ENCODE measurements around the gene AHCTF1. TPM values are rescaled to one million over a fixed set of nuclear protein-coding genes. Genes with fewer than 3 reads are reported as not detected.

The AHCTF1 gene
- total and polyA plus RNA-seq, 10 of the 15 experiments (the other 5 are each of a cell fraction or from before 2014, with no cell fraction given): 3.4 to 45.5 (median 17.8) TPM

DNA sequence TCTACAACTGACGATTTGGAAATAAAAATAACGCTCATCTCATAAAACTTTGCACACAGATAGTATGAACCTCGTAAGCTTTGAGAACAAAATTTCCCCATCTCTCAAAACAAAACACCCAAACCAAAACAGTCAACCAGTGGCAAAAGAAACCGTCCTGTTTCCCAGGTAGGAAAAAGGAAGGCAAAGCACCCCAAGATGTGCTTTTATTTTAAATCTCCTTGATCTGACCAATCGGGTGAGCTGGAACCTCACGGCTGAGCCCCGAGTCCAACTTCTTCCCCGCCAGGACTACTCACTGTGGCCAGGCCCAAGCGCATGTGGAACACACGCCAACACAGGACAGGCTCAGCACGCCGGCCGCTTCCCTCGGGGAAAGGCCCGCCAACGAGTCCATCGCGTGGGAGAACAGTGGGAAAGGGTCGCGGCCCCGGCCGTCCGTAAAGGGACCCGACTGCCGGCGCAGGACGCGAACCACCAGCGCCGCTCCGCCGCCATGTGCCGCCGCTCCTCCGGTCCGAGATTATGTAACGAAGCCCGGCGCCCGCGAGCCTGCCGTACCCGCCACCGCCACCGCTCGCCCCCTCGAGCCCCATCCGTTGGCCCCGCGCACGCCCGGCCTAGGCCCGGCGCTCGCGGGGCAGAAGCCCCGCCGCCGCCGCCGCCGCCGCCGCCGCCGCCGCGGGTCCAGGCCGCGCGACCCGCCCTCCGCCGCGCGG, 759 bp downstream of the AHCTF1 start:
- no TSS peak for BruUV-seq (replicated peaks)
- TF ChIP-seq, protein P1, sequence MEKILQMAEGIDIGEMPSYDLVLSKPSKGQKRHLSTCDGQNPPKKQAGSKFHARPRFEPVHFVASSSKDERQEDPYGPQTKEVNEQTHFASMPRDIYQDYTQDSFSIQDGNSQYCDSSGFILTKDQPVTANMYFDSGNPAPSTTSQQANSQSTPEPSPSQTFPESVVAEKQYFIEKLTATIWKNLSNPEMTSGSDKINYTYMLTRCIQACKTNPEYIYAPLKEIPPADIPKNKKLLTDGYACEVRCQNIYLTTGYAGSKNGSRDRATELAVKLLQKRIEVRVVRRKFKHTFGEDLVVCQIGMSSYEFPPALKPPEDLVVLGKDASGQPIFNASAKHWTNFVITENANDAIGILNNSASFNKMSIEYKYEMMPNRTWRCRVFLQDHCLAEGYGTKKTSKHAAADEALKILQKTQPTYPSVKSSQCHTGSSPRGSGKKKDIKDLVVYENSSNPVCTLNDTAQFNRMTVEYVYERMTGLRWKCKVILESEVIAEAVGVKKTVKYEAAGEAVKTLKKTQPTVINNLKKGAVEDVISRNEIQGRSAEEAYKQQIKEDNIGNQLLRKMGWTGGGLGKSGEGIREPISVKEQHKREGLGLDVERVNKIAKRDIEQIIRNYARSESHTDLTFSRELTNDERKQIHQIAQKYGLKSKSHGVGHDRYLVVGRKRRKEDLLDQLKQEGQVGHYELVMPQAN (conservative IDR thresholded peaks at IDR 0.05): peak; percentile 61
- TF ChIP-seq IKZF1 (conservative IDR thresholded peaks at IDR 0.05) (peak; percentile 26; the same call in 1 of the 2 replicates), RELB (IDR thresholded peaks at IDR 0.05; ENCODE audit: low read depth) (0 out of 2 replicates have a peak, but pooled peaks have one; percentile 24), MXI1 (IDR thresholded peaks at IDR 0.05; ENCODE audit: low read depth, low read length) (peak; percentile 78), NBN (IDR thresholded peaks at IDR 0.05) (no peak), GATAD2B (conservative IDR thresholded peaks at IDR 0.05; ENCODE audit: low read depth) (peak; percentile 31; the same call in 1 of the 2 replicates), EED (IDR thresholded peaks at IDR 0.05; ENCODE audit: low read depth) (peak; percentile 22; the same call in 1 of the 2 replicates), RCOR1 (conservative IDR thresholded peaks at IDR 0.05; ENCODE audit: low read depth, low read length) (no peak), HCFC1 (IDR thresholded peaks at IDR 0.05; ENCODE audit: low read length) (no peak), CEBPB (IDR thresholded peaks at IDR 0.05; ENCODE audit: borderline replicate concordance in 1 of 2, low read depth in 2 of 2, low read length in 2 of 2) (no peak), IKZF2 (IDR thresholded peaks at IDR 0.05) (peak; percentile 15 to 34; a peak in 2 of 4 replicates), TARDBP (IDR thresholded peaks at IDR 0.05; ENCODE audit: borderline replicate concordance) (no peak), CBX5 (IDR thresholded peaks at IDR 0.05; ENCODE audit: low read depth) (0 out of 2 replicates have a peak, but pooled peaks have one; percentile 26), PML (IDR thresholded peaks at IDR 0.05; ENCODE audit: low read length) (no peak), FOXK2 (IDR thresholded peaks at IDR 0.05) (no peak), CREB1 (IDR thresholded peaks at IDR 0.05; ENCODE audit: low read depth) (0 out of 2 replicates have a peak, but pooled peaks have one; percentile 10)
- TF ChIP-seq, protein P2, sequence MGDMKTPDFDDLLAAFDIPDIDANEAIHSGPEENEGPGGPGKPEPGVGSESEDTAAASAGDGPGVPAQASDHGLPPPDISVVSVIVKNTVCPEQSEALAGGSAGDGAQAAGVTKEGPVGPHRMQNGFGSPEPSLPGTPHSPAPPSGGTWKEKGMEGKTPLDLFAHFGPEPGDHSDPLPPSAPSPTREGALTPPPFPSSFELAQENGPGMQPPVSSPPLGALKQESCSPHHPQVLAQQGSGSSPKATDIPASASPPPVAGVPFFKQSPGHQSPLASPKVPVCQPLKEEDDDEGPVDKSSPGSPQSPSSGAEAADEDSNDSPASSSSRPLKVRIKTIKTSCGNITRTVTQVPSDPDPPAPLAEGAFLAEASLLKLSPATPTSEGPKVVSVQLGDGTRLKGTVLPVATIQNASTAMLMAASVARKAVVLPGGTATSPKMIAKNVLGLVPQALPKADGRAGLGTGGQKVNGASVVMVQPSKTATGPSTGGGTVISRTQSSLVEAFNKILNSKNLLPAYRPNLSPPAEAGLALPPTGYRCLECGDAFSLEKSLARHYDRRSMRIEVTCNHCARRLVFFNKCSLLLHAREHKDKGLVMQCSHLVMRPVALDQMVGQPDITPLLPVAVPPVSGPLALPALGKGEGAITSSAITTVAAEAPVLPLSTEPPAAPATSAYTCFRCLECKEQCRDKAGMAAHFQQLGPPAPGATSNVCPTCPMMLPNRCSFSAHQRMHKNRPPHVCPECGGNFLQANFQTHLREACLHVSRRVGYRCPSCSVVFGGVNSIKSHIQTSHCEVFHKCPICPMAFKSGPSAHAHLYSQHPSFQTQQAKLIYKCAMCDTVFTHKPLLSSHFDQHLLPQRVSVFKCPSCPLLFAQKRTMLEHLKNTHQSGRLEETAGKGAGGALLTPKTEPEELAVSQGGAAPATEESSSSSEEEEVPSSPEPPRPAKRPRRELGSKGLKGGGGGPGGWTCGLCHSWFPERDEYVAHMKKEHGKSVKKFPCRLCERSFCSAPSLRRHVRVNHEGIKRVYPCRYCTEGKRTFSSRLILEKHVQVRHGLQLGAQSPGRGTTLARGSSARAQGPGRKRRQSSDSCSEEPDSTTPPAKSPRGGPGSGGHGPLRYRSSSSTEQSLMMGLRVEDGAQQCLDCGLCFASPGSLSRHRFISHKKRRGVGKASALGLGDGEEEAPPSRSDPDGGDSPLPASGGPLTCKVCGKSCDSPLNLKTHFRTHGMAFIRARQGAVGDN (IDR thresholded peaks at IDR 0.05): 0 out of 2 replicates have a peak, but pooled peaks have one; percentile 31

More for the DNA sequence above, 759 bp downstream of the AHCTF1 start:
- H3K4me1 ChIP-seq (ENCODE audit: control insufficient read depth, insufficient read depth, low read length): no peaks in the 10 kb centered on the region
- CTCF ChIA-PET: interaction anchor here (1.3 to 1.4 kb wide), 2 partner anchors 12 to 44 kb away, joined by 3 to 4 read pairs; no protein-coding TSS in a partner anchor
- H3K79me2 ChIP-seq (ENCODE audit: control insufficient read depth, insufficient read depth, low read length): peaks cover 44% of the 10 kb centered on the region
- no peak for FAIRE-seq
- peaks cover 2 to 4% of the 10 kb centered on the region in 2 experiments; a peak in 2 of 4 replicates for H3K36me3 ChIP-seq (ENCODE audit: control insufficient read depth in 2 of 2, insufficient read depth in 2 of 2, low read length in 1 of 2)
- H3K4me2 ChIP-seq (ENCODE audit: control insufficient read depth, insufficient read depth): peak overlapping the region; percentile 76
- H3K9ac ChIP-seq (ENCODE audit: control insufficient read depth, insufficient read depth, low read length): peak overlapping the region; percentile 85
- intact Hi-C loops (cut with micrococcal nuclease; ENCODE audit: unreplicated experiment): no loop called here
- peak overlapping the region; percentile 59; the same call in 1 of the 2 replicates for H2AFZ ChIP-seq (ENCODE audit: control insufficient read depth, low read depth, low read length)
- H3K27ac ChIP-seq (ENCODE audit: control insufficient read depth, insufficient read depth): peak overlapping the region; percentile 57
- no peak for DNase-seq (ENCODE audit: low read depth, low spot score)
- in situ Hi-C loops (cut with MboI): no loop called here
- SMC1A ChIA-PET (ENCODE audit: uncharacterized antibody, unreplicated experiment): interaction anchor here (0.7 kb wide), 1 partner anchor 12 kb away, joined by 3 read pairs; no protein-coding TSS in a partner anchor
- peak overlapping the region; percentile 96 for H3K4me3 ChIP-seq
- no peaks in the 10 kb centered on the region for H4K20me1 ChIP-seq (ENCODE audit: control insufficient read depth, insufficient read depth)
- WGBS (ENCODE audit: insufficient coverage, insufficient replicate concordance, low lambda C conversion rate, missing lambda C conversion rate): 2% methylated on average over 47 of the region's 76 CpGs
- peak; percentile 31 for ATAC-seq
- POLR2A ChIA-PET: interaction anchor here (0.6 to 1.8 kb wide), 4 partner anchors 12 to 251 kb away, joined by 3 to 10 read pairs (median 4); no protein-coding TSS in a partner anchor
- H3K27me3 ChIP-seq (replicated peaks in 1 of 2; ENCODE audit: control insufficient read depth in 2 of 2, insufficient read depth in 2 of 2, low read length in 1 of 2): no peaks in the 10 kb centered on the region
- H3K9me3 ChIP-seq (replicated peaks; ENCODE audit: control insufficient read depth, insufficient read depth, low read length): peaks cover 6% of the 10 kb centered on the region
- RAD21 ChIA-PET (ENCODE audit: unreplicated experiment): interaction anchor here (1.4 kb wide), 1 partner anchor 459 kb away, joined by 3 read pairs; no protein-coding TSS in a partner anchor
